PC-9 (cell line): ENCODE measurements around the gene UFD1.

ENCODE experiments used
- EZH2 ChIP-seq: fragments of 200-600 bp; sonication (generic); IDR thresholded peaks from 2 replicates; pipeline ENCODE4 v1.8.0; 2017; ENCODE audit warnings: antibody characterized with exemption, low read depth
- TF ChIP-seq, protein P1 (sequence below): fragments of 200-600 bp; sonication (generic); conservative IDR thresholded peaks from 2 replicates; pipeline ENCODE4 v1.6.1; 2017; ENCODE audit warnings: mixed run types, antibody characterized with exemption, mild to moderate bottlenecking, moderate library complexity

- TF ChIP-seq, protein P1, sequence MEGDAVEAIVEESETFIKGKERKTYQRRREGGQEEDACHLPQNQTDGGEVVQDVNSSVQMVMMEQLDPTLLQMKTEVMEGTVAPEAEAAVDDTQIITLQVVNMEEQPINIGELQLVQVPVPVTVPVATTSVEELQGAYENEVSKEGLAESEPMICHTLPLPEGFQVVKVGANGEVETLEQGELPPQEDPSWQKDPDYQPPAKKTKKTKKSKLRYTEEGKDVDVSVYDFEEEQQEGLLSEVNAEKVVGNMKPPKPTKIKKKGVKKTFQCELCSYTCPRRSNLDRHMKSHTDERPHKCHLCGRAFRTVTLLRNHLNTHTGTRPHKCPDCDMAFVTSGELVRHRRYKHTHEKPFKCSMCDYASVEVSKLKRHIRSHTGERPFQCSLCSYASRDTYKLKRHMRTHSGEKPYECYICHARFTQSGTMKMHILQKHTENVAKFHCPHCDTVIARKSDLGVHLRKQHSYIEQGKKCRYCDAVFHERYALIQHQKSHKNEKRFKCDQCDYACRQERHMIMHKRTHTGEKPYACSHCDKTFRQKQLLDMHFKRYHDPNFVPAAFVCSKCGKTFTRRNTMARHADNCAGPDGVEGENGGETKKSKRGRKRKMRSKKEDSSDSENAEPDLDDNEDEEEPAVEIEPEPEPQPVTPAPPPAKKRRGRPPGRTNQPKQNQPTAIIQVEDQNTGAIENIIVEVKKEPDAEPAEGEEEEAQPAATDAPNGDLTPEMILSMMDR: no peak
- no peak for TF ChIP-seq EZH2
These were observed 17.3 kb upstream of the UFD1 start for GRCh38 chr22:19496324-19496630.
